ENCODE data around the gene GPR61.

DNA sequence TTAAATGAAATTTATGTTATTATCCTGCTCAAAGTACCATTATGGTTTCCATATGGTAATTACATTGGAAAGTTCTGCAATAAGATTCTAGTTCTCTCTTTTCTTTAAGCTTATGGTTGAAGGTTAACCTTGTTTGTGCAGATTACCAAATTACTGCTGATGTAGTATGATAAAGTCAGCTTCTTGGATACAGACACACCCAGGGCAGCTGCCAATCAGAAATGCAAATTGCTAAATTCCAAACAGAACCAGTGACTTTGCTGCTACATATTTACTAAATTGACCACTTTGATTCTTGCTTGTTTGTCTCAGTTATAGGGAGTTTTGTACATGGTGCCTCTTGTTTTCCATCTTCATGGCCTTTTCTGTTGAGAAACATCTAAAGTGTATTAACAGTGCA lies 53.2 kb downstream of the GPR61 start:
- TF ChIP-seq, protein P1, sequence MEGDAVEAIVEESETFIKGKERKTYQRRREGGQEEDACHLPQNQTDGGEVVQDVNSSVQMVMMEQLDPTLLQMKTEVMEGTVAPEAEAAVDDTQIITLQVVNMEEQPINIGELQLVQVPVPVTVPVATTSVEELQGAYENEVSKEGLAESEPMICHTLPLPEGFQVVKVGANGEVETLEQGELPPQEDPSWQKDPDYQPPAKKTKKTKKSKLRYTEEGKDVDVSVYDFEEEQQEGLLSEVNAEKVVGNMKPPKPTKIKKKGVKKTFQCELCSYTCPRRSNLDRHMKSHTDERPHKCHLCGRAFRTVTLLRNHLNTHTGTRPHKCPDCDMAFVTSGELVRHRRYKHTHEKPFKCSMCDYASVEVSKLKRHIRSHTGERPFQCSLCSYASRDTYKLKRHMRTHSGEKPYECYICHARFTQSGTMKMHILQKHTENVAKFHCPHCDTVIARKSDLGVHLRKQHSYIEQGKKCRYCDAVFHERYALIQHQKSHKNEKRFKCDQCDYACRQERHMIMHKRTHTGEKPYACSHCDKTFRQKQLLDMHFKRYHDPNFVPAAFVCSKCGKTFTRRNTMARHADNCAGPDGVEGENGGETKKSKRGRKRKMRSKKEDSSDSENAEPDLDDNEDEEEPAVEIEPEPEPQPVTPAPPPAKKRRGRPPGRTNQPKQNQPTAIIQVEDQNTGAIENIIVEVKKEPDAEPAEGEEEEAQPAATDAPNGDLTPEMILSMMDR (IDR thresholded peaks at IDR 0.05): no peak
- TF ChIP-seq POLR2A (IDR thresholded peaks at IDR 0.05): no peak
